Measurements from ENCODE around the gene AGAP1.

- TF ChIP-seq, protein P1, sequence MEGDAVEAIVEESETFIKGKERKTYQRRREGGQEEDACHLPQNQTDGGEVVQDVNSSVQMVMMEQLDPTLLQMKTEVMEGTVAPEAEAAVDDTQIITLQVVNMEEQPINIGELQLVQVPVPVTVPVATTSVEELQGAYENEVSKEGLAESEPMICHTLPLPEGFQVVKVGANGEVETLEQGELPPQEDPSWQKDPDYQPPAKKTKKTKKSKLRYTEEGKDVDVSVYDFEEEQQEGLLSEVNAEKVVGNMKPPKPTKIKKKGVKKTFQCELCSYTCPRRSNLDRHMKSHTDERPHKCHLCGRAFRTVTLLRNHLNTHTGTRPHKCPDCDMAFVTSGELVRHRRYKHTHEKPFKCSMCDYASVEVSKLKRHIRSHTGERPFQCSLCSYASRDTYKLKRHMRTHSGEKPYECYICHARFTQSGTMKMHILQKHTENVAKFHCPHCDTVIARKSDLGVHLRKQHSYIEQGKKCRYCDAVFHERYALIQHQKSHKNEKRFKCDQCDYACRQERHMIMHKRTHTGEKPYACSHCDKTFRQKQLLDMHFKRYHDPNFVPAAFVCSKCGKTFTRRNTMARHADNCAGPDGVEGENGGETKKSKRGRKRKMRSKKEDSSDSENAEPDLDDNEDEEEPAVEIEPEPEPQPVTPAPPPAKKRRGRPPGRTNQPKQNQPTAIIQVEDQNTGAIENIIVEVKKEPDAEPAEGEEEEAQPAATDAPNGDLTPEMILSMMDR (IDR thresholded peaks at IDR 0.05) = no peak
- TF ChIP-seq POLR2A (IDR thresholded peaks at IDR 0.05) (no peak), POLR2AphosphoS5 (IDR thresholded peaks at IDR 0.05) (no peak)
Observed at GRCh38 chr2:235562065-235562747, 68.4 kb downstream of the AGAP1 start.
